Right forelimb (tissue), 1 donor: ENCODE measurements around the gene IRF2.
"Not testable (repeated sequence)": the region's sequence is repeated elsewhere in the genome, so short reads cannot be mapped to it uniquely, and the experiment has no call there.

Source experiments
- DNase-seq: peaks from one replicate; pipeline ENCODE4 v3.0.0-alpha.2; 2018

Gene IRF2

DNA sequence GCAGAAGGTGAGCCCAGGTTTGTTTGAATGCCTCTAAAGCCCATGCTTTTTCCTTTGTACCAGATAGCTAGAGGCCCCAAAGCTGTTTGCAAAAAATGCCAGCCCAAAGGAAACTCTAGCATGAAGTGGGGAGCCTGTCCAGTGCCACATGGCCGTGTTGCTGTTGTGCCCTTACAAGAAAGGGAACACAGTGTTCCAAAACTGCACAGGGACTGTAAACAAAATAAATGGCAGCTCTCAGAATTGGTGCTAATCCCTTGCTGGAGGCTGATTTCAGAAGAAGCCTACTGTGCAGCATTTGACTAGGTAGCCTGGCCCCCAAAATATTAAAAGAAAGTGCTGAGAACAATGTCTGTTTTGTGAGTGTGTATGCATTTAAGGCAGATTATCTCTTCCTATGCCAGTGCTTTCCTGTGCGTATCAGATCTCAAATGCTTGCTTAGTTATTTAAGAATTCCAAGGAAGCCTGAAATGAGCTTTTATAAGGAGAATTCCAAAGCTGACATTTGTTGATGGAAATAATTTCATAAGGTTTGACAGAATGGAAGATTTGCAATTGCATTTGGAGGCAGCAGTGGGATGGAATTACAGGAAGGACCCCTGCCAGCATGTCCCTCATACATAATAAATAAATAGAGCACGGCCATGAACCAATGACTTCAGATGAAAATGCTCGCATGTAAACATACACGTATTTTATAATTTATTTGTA lies 115.7 kb downstream of the IRF2 start:
- no peak for DNase-seq

DNA sequence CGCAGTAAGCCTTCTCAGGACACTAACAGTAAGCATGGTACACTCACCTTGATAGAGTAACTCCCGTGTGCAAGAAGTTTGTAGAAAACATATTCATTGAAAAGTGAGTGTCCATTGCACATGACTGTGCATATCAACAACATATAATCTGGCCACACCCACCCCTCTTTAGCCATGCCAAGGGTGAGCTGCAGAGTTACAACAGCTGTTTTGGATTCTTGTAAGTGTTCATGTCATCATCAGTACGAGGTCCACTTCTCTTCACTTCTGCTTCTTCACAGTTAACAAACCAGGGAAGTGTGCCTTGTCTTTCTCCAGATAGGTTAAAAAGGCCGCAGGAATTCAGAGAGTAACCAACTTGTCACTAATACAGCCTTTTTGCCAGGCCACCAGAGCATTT lies 116.6 kb downstream of the IRF2 start:
- DNase-seq, result no peak

DNA sequence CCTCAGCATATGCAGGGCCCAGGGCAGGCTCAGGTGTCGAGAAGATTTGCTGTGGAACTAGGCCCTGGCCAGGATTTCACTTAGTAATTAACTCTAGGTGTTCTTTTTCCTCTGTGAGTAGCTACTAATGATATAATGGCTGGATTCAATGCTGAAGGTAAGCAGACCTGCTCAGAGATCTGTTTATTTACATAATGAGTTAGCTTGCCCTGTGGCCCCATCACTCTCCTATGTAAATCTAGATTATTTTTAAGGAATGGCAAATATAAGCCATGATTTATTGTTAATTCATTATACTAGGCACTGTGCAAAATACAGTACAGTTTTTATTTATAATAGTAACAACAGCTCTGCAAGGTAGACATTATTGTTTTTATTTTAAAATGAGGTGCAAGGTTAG lies 117.2 kb downstream of the IRF2 start:
- no peak for DNase-seq

DNA sequence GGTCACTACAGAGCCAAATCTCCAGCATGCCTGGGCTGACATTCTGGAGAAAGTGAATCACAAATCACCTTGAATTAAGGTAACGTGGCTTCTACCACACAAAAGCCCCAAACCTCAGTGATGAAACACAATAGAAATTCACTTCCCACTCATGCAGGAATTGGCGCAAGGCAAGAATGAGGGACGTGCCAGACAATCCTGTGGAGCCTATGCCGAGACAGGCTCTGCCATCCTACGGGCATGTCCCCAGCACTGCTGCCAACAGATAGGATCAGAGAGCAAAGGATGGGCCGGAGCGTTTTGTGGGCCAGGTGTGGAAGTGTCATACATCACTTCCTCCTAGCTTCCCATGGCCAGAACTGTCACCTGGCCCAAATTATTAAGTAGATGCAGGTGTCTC lies 118.0 kb downstream of the IRF2 start:
- no peak for DNase-seq

DNA sequence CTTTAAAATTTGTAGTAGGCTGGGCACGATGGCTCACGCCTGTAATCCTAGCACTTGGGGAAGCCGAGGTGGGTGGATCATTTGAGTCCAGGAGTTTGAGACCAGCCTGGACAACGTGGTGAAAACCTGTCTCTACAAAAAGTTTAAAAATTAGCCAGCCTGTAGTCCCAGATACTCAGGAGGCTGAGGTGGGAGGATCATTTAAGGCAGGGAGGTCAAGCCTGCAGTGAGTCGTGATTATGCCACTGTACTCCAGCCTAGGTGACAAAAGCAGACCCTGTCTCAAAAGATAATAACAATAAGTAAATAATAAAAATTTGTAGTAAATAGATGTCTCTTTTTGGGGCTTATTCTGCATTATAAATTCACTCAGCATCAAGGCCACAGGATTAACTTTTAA lies 118.5 kb downstream of the IRF2 start:
- DNase-seq, result no peak

DNA sequence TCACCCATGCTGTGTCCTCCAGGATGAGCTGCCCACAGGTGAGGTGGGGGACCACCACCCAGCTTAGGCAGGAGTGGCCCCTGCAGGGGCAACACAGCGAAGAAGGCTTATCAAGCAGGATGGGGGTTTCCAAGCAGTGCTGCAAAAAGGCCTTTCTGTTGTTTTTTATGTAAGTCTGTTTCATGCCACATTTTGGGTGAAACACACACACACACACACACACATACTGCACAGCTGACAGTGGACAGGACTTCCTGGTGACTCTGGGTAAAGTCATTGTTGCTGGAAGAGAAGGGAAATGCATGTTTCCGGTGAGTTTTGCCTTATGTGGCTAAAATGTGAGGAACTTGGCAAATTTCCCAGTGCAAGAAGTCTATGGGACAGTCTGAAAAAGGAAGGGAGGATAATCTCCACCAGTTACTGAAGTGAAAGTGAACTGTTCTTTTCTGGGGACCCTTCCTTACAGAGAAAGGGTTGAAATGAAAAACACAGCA lies 119.2 kb downstream of the IRF2 start:
- DNase-seq, result peak; percentile 71

DNA sequence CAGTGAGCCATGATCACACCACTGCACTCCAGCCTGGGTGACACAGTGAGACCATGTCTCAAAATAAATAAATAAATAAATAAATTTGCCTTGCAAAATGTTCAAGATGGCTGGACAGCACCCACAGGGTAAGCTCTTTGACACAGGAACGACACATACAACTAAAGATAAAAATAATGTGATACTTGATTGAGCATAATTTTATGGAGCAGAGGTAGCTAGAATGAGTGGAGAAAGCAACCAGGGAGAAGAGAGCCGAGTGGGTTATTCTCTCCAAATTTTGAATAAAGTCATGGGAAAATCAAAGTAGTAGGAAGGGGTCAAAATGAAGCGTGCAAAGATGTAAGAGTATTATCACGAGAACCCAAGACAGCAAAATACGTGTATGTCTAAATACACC lies 121.5 kb downstream of the IRF2 start:
- no peak for DNase-seq

DNA sequence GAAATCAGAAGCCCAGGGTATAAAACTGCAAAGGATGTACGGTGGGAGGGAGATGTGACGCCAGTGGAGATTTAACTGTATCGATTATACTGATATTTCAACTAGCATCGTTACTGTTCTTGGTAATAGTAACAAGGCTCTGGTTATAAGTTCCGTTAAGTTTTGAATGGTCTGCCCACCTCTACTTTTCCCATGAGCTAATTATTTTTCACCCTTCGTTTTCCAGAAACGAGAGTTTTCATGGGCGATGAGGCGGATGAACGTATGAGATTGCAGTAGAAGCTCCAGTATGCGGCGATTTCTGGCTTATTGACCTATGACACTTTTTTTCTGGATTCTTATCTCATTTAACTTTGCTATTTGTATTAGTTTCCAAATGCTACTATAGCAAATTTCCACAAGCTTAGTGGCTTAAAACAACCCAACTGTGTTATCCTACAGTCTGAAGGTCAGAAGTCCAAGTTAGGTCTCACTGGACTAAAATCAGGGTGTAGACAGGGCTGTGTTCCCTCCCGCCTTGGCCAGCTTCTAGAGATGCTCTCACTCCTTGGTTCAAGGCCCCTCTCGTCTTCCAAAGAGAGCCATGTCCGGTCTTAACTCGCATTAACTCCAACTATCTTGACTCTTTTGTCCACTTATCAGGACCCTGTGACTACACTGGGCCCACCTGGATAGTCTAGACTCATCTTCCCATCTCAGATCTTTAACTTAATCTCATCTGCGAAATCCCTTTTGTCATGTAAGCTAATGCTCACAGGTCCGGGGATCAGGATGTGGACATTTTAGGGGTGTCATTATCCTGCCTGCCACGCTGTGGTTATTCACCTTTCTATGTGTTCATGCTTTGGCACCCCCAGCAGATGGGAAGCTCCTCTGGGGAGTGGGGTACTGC lies 122.5 kb downstream of the IRF2 start:
- DNase-seq, result no peak

DNA sequence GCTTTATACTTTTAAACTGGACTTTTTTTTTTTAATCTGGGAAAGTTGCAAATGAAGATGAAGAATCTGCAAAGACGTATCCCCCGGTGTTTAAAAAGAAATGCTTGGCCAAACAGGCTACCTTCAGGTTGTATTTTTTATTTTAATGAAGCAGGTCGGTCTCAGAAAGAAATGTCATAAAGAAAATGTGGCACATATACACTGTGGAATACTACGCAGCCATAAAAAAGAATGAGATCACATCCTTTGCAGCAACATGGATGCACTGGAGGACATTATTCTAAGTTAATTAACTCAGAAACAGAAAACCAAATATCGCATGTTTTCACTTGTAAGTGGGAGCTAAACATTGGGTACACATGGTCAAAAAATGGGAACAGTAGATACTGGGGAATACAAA lies 123.4 kb downstream of the IRF2 start:
- DNase-seq, result no peak

DNA sequence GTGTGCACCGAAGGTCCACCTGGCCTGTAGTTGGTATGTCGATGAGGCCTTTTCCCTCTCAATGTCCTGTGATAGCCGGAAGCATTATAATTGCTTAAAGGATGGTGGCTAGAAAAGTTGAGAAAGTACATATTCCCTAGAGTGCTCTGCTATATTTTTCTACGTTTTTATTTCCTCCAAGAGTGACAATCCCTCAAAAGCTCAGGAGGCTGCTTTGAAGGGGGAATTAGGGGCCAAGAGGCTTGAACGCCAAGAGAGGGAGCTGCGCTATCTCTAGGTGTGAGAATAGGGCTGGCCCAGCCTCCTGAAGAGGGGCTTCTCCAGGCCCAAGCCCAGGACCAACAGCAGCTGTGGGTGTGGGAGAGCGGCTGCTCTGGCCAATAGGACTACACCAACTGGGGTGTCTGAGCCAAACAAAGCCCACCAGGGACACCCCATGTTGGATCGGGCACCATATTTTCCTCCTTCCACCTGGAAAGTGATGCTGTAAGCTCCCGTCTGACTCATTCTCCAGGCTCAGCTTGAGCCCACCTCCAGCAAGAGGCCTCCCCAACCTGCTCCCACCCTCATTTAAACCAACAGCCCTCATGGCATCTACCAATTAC lies 124.0 kb downstream of the IRF2 start:
- no peak for DNase-seq

DNA sequence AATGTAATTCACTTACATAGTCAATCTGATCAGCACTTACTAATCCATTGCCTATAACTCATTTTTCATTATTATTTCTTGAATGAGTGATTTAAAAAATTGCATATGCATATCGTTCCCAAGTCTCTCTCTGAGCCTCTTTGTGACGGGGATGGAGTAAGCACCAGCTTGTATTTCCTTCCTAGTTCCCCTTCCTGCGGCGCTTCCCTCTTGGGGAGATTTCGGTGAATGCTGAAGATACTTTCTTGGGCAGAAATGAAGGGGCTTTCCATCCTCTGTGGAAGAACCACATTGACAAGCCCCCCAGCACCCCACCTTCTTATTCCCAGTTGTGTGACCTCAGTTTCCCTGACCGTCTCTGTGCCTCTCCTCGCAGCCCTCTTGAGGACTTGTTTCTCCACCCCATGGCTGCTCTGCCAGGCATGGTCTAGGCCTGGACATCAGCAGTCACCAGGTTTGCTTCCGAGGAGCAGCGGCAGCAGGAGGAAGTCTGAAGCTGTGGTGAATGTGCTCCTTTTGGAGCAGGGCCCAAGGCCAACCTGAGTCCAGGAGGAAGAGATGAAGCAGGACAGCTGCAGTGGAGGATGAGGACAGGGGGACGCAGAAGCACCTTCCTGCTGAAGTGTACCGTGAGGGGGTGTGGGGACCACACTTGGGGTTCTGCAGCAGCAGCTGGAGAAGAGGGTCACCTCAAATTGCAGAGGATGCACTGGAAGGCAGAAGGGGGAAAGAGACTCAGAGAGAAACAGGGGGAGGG lies 124.9 kb downstream of the IRF2 start:
- no peak for DNase-seq

DNA sequence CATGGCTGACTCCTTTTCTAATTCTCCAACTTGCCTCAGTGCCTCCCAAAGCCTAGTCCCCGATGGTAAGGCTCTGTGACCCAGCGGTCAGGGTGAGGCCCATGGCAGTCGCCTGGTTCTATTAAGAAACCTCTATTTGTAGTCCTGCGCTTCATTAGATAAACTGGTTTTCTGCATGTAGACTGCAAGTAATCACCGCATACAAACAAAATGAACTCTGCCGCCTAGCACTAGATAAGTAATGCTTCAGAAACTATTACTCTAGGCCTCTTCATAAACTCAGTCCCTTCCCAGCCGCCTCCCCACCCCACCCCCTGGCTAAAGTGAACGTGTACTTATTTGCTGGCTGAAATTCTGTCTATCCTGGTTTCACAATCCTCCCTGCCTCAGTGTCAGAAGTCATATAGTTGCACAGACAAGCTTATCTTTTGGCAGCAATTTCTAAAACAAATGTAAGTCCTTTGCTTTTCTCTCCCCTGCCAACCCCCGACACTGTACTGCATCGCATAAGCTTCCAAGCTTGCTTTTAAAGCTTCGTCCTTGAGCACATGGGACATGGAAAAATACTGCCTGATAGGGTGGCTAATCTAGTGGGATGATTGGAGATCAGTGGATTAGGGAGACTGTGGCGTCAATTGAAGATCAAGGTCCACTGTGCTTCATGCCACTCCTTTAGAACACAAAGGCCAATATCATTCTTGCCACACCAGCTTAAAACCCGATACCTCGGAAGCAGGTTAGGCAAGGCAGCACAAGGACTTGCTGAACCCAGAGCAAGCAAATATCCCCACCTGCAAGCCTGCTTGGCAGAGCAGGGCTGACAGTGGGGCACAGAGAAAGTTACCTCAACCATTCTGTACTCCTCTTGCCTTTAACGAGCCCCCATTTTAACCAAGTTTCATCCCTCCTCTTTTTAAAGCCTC lies 125.8 kb downstream of the IRF2 start:
- no peak for DNase-seq

DNA sequence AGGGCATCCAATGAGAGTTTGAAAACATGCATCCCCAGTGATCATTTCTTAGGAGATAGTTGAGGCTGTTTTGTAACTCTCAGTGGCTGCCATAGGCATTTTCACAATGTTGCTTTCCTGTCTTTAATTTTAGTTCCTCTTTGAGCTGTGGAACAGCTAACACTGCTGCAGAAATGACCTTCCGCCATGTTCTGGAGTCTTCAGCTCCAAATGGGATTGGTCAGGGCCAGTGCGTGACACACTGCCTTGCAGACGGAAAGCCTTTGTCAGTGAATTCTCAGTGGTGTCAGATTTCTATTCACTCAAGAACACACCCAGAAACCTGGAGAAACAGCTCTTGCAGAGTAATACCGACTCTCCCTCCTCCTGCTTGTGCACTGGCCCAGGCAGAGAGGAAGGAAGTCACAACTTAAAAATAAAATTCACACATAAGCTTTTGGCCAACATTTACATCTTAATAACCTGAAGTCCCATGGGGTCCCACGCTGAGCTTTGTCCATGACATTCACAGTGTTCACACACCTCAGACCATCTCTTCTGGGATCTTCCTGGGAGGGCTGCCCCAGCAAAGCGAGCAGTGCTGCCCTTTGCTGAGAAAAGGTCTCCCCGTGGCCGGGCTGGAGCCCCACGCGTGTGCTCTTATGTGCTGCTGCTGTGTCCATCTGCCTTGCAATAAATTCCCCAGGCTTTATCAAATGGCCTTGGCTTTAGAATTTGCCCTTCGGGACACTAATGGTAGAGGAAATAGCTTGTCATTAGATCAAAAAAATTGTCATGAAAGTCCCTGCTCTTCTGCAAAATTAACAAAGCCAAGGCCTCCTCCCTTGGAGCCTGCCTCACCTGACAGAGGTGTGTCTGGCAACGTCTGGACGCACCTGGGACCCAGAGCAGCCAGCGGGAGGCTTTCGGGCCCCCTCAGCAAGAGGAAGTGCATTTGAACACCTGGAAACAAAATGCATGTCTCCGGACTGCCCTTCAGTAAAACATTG lies 126.8 kb downstream of the IRF2 start:
- no peak for DNase-seq

DNA sequence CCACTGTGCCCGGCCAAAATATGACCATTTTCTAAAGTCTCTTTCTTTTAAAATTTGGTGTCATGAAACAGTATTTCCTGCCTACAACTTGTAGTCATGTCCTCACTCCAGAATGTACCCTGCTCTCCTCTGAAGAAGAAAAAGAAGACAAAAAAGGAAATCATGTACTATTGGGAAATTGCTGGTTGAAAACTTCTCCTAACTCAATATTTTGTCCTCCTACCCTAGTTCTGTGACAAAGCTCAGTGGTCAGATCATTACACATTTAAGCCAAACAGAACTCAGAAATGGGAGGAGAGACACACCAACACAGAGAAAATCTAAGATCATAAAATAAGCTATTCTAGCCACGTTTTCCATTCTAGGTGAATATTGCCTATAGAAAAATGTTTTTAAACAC lies 127.7 kb downstream of the IRF2 start:
- DNase-seq, result no peak

DNA sequence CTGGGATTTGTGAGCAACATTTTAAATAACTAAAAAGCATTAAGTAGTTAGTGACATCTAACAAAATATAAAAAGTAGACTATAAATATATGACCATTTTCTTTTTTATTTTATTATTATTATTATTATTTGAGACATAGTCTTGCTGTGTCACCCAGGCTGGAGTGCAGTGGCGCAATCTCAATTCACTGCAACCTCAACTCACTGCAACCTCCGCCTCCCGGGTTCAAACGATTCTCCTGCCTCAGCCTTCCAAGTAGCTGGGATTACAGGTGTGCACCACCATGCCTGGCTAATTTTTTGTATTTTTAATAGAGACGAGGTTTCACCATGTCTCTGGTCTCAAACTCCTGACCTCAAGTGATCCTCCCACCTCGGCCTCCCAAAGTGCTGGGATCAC lies 128.1 kb downstream of the IRF2 start:
- DNase-seq, result not testable (repeated sequence)

DNA sequence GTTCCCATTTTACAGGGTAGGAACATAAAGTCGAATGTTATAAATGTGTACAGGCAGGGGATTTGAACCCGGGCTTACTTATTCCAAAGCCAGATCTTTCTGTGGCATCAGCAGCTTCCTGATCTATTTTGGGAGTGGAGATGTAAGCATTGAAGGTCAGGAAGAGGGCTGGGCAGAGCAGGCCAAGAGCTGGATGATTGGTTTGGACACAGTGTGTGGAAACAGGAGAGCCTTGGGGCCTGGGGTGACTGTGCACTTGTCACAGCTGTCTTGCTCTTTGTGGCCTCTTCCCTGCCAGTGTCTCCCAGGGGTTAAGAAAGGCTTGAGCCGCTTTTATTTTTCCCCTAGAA lies 128.8 kb downstream of the IRF2 start:
- DNase-seq, result no peak

DNA sequence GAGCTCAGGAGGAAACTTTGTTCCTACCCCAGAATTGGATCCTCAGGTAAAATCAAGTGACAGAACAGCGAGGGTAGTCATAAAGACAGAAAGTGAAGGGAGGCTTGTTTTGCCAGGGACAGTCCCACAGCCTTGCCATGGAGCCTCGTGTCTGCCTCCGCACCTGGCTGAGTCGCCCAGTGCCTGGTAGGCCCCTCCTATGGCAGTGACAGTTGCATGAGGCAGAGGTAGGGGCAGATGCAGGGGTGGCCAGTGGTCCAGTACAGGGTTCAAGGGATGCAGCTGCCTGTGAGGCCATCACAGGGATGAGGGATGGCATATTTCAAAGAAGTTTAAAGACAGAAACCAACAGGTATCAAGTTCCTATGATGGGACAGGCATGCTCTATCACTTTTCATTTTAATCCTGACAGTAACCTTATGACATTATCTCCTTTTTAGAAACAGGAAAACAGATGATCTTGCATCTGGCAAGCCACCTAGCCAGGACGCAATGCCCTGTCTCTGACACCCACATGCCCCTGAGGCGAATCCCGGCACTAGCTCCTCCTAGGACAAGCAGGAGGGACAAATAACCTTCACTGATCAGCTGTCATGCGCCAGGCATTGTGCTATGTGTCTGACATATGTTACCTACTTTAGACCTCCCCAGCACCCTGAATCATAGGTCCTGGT lies 129.3 kb downstream of the IRF2 start:
- DNase-seq, result no peak

DNA sequence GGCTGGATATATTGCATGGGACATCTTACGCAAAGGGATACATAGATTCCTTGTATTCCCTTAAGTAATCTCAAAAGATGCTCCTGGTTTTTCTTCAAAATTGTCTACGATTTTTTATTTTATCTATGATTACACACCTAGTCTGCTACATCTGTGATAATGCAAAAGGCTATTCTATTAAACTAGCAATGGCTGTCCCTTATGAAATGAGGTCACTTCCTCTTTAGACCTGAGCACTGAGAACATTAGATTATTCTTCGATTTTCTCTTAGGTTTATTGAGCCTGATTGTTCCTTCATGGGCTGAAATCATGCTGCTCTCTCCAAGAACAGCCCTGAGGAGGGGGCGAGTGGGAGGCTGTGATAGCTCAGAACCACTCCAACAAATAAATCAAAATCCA lies 129.9 kb downstream of the IRF2 start:
- no peak for DNase-seq

DNA sequence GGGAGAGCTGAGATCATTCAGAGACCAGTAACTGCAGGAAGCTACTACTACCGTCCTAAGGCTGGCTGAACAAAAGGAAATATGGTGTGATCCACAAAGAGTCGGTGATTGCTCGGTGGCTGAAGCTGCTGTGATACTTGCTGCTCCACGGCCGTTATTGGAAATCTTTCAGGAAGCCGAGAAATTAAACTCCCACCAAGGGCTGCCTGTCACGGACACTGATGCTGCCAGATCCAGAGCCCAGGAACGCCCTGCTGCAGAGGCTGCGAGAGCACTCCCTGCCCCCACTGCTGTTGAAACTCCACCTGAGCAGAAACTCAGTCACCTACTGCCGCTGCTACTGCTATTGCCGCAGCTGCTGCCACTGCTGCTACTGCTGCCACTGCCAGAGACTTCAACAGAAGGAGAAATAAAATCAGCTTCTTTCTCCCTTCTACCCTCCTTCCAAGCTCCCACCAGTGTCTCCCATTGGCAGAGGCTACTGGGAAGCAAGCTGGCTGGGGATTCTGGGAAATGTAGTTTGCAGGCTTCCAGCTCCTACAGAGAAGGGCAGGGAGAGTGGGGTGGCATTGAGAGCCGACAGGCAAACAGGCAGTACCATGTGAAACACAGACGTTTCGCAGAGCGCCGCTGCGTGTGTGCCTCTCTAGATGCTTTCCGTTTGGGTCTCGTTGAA lies 130.7 kb downstream of the IRF2 start:
- DNase-seq, result peak; percentile 78

DNA sequence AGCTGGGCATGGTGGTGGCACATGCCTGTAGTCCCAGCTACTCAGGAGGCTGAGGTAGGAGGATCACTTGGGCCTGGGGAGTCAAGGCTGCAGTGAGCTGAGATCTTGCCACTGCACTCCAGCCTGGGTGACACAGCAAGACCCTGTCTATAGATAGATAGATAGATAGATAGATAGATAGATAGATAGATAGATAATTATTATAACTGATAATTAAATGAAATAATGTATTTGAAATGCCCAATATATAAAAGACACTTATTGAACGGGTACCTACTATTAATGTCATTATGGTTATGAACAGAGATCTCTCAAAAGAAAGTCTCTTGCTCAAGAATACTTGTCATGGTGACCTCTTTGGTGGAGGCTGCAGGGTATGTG lies 131.5 kb downstream of the IRF2 start:
- not testable (repeated sequence) for DNase-seq
